K562 (cell line): ENCODE results near the gene FAM187B. TPM values are rescaled to one million over a fixed set of nuclear protein-coding genes. Genes with fewer than 3 reads are reported as not detected.
A peak's percentile ranks its signal among the peaks of the same experiment; 100 is the strongest.

ENCODE experiments used
- CAMTA2 ChIP-seq: fragments of 250-450 bp; sonication (Bioruptor Pico); conservative IDR thresholded peaks from 2 replicates; pipeline ENCODE4 v1.5.1; 2022
- CHD1 ChIP-seq: fragments of 200-600 bp; sonication (generic); IDR thresholded peaks from one replicate; pipeline ENCODE4 v1.6.1; 2012; ENCODE audit warnings: mild to moderate bottlenecking, moderate library complexity, low read length, inconsistent platforms
- CREM ChIP-seq: IDR thresholded peaks from 2 replicates; pipeline ENCODE4 v1.6.1; 2014; ENCODE audit warnings: antibody characterized with exemption, low read depth
- ETV1 ChIP-seq: fragments of 450-650 bp; conservative IDR thresholded peaks from 2 replicates; pipeline ENCODE4 v1.6.1; 2016; ENCODE audit warnings: missing genetic modification characterization, control low read depth, low read depth, missing compliant biosample characterization
- FOXJ2 ChIP-seq: fragments of 200-800 bp; sonication (Bioruptor generic); IDR thresholded peaks from 2 replicates; pipeline ENCODE4 v1.6.1; 2016; ENCODE audit warnings: missing genetic modification characterization, missing compliant biosample characterization
- FOXP1 ChIP-seq: sonication (generic); formaldehyde crosslinking; IDR thresholded peaks from 2 replicates; pipeline ENCODE4 v1.8.0; 2022; ENCODE audit warnings: mild to moderate bottlenecking, missing genetic modification reagents
- GABPB2 ChIP-seq: fragments of 250-450 bp; sonication (Bioruptor Pico); conservative IDR thresholded peaks from 2 replicates; pipeline ENCODE4 v1.5.1; 2021; ENCODE audit warnings: mild to moderate bottlenecking
- HBP1 ChIP-seq: fragments of 450-650 bp; formaldehyde crosslinking; IDR thresholded peaks from 2 replicates; pipeline ENCODE4 v1.4.0; 2022; ENCODE audit warnings: missing genetic modification characterization
- HMGN3 ChIP-seq: IDR thresholded peaks from 2 replicates; pipeline ENCODE4 v1.6.1; 2011; ENCODE audit warnings: borderline replicate concordance, low read depth, mild to moderate bottlenecking, mixed read lengths, low read length; ENCODE audit not compliant: insufficient read length; ENCODE audit errors: extremely low read depth
- HNRNPUL1 ChIP-seq: fragments of 200-400 bp; formaldehyde crosslinking; IDR thresholded peaks from 2 replicates; pipeline ENCODE4 v1.6.1; 2017; ENCODE audit warnings: low read length
- LCOR ChIP-seq: sonication (generic); formaldehyde crosslinking; IDR thresholded peaks from 2 replicates; pipeline ENCODE4 v1.8.0; 2022; ENCODE audit warnings: mild to moderate bottlenecking, missing genetic modification reagents
- MCM2 ChIP-seq: fragments of 450-650 bp; IDR thresholded peaks from 2 replicates; pipeline ENCODE4 v1.6.1; 2017; ENCODE audit warnings: low read depth, mild to moderate bottlenecking
- MYC ChIP-seq, 2 experiments: fragments of 250-450 bp in 1 of 2; sonication (Bioruptor Pico) in 1 of 2; IDR thresholded peaks; 2 replicates each; pipeline versions ENCODE4 v1.5.1 to v1.6.1; 2012 to 2021; ENCODE audit warnings: low read depth in 2 of 2, borderline replicate concordance in 1 of 2, improper control_type of control experiment in 1 of 2, low read length in 1 of 2, mild to moderate bottlenecking in 1 of 2, moderate library complexity in 1 of 2
- OTX1 ChIP-seq: fragments of 450-650 bp; formaldehyde crosslinking; IDR thresholded peaks from 2 replicates; pipeline ENCODE4 v1.4.0; 2022; ENCODE audit warnings: mild to moderate bottlenecking
- POLR2B ChIP-seq: fragments of 450-650 bp; IDR thresholded peaks from 2 replicates; pipeline ENCODE4 v1.6.1; 2018; ENCODE audit warnings: low read depth; ENCODE audit not compliant: partially characterized antibody
- RBM22 ChIP-seq: fragments of 200-400 bp; formaldehyde crosslinking; IDR thresholded peaks from 2 replicates; pipeline ENCODE4 v1.6.1; 2018; ENCODE audit warnings: low read length, low read depth; ENCODE audit not compliant: poor library complexity, severe bottlenecking
- RNF219 ChIP-seq: fragments of 250-450 bp; sonication (Bioruptor Pico); IDR thresholded peaks from 2 replicates; pipeline ENCODE4 v1.5.0; 2022; ENCODE audit warnings: mild to moderate bottlenecking
- ZNF224 ChIP-seq: sonication (generic); formaldehyde crosslinking; IDR thresholded peaks from 2 replicates; pipeline ENCODE4 v1.8.0; 2022; ENCODE audit warnings: mild to moderate bottlenecking, missing genetic modification reagents
- ZNF449 ChIP-seq: fragments of 250-450 bp; sonication (Bioruptor Pico); IDR thresholded peaks from 2 replicates; pipeline ENCODE4 v1.8.0; 2022; ENCODE audit warnings: moderate library complexity, mild to moderate bottlenecking, inconsistent platforms
- polyA plus RNA-seq, 8 experiments: library from polyadenylated mRNA; depleted of rRNA in 4 of 8; stranded (reverse) in 5 of 8; unstranded in 3 of 8; fragments of >200 nt; fragmentation: Nextera tagmentation in 2 of 8; fragmentation: Illumina TruSeq in 1 of 8; extraction: Ambion mirVana in 2 of 8; extraction: Trizol in 1 of 8; gene quantifications; 2 replicates each; pipeline versions ENCODE4 v1.2.1 to v1.2.3, GENCODE V29; 2011 to 2014; ENCODE audit warnings: inconsistent platforms in 1 of 8, missing spikeins in 1 of 8
- total RNA-seq, 7 experiments: library from RNA; depleted of rRNA in 6 of 7; stranded (reverse); fragments of >200 nt in 6 of 7; fragmentation: Illumina TruSeq in 2 of 7; extraction: Trizol in 2 of 7; gene quantifications; 2 replicates each; pipeline versions ENCODE4 v1.2.1 to v1.2.3, GENCODE V29; 2011 to 2021; ENCODE audit warnings: low replicate concordance in 1 of 7

Gene FAM187B
- total and polyA plus RNA-seq, 9 of the 15 experiments (the other 6 are each of a cell fraction or from before 2014, with no cell fraction given), result 0.04 to 0.09 TPM; not detected in 7

GRCh38 chr19:35267353-35267817, 38.8 kb upstream of the FAM187B start (continued):
- no peak for TF ChIP-seq FOXP1 (CRISPR knock-in tag)
- no peak for TF ChIP-seq ETV1
- peak; percentile 56 for TF ChIP-seq CHD1
- TF ChIP-seq FOXJ2 (tag), result no peak
- no peak for TF ChIP-seq RNF219 (CRISPR knock-in tag)
- TF ChIP-seq OTX1 (CRISPR knock-in tag), result no peak
- TF ChIP-seq HBP1 (CRISPR knock-in tag), result no peak
- TF ChIP-seq MCM2, result no peak
- TF ChIP-seq HNRNPUL1, result no peak
- no peak for TF ChIP-seq ZNF224 (CRISPR knock-in tag)
- TF ChIP-seq GABPB2 (CRISPR knock-in tag), result no peak
- peak; percentile 15 for TF ChIP-seq HMGN3
- TF ChIP-seq CREM, result no peak
- TF ChIP-seq POLR2B, result peak; percentile 43
- TF ChIP-seq LCOR (CRISPR knock-in tag), result no peak
- no peak for TF ChIP-seq CAMTA2 (CRISPR knock-in tag)
- no peak for TF ChIP-seq RBM22
- TF ChIP-seq MYC (IDR thresholded peaks at IDR 0.05; ENCODE audit: low read depth, low read length), result no peak
- 0 out of 2 replicates have a peak, but pooled peaks have one; percentile 26 for TF ChIP-seq MYC (CRISPR knock-in tag; IDR thresholded peaks at IDR 0.05; ENCODE audit: borderline replicate concordance, low read depth)
- no peak for TF ChIP-seq ZNF449 (CRISPR knock-in tag)
